Ascending aorta (tissue), 2 donors: ENCODE data around the gene SDK2. TPM values are rescaled to one million over a fixed set of nuclear protein-coding genes. Genes with fewer than 3 reads are reported as not detected.

Source experiments
- DNase-seq, 2 donors: peaks; one replicate each; pipeline ENCODE4 v3.0.0-alpha.2; 2019; ENCODE audit warnings: low spot score in 2 of 2
- H3K27ac ChIP-seq, 2 donors: fragments of 200-600 bp; sonication (generic); one replicate each; pipeline ENCODE4 v1.5.1; 2016 to 2017; ENCODE audit warnings: mild to moderate bottlenecking in 1 of 2
- H3K27me3 ChIP-seq: fragments of 200-600 bp; sonication (generic); one replicate; pipeline ENCODE4 v1.5.1; 2017
- H3K36me3 ChIP-seq, 2 donors: fragments of 200-600 bp; sonication (generic); one replicate each; pipeline ENCODE4 v1.5.1; 2016
- H3K4me1 ChIP-seq, 2 donors: fragments of 200-600 bp; sonication (generic); one replicate each; pipeline ENCODE4 v1.5.1; 2016 to 2017; ENCODE audit warnings: mild to moderate bottlenecking in 1 of 2
- H3K4me3 ChIP-seq, 2 donors: fragments of 200-600 bp; sonication (generic); one replicate each; pipeline ENCODE4 v1.5.1; 2016 to 2017; ENCODE audit warnings: mild to moderate bottlenecking in 1 of 2
- H3K9me3 ChIP-seq, 2 donors: fragments of 200-600 bp; sonication (generic); one replicate each; pipeline ENCODE4 v1.5.1; 2016
- intact Hi-C: fragments of 100-400 bp; cut with DNase I; formaldehyde crosslinking; loops from one replicate; pipeline ENCODE4 v1.15.1; 2023
- total RNA-seq: library from RNA; depleted of rRNA; stranded (reverse); fragments of >200 nt; gene quantifications from one replicate; pipeline ENCODE4 v1.1.0, GENCODE V29; 2016
- TF ChIP-seq, protein P1 (sequence below), 3 experiments: fragments of 200-600 bp in 2 of 3; fragments of 450-650 bp in 1 of 3; sonication (generic) in 2 of 3; IDR thresholded peaks; one replicate each; pipeline ENCODE4 v1.5.1; 2016 to 2019; ENCODE audit warnings: antibody characterized with exemption in 3 of 3, mild to moderate bottlenecking in 1 of 3, moderate library complexity in 1 of 3

The SDK2 gene
- total RNA-seq, 1 donor from 2014 or later: 8.1 TPM

DNA sequence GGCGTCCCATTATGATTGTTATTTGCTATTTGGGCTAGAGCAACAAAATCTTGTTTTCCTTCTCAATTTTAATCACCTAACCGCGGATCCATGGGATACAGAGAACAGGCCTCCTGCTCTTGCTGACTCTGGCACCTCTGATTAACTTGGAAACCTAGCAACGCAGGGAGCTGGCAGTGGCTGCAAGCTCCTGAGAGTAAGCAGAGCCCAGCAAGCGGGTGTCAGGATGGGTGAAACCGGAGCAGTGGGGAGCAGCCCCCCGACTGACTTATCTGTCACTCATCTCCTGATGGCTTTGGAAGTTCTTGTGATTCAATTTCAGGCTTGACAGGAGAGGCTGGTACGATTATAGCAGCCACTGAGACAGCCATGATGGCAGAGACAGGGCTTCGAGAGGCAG, 286.9 kb downstream of the SDK2 start:
- H3K4me3 ChIP-seq: no peak overlapping the region
- no peaks in the 10 kb centered on the region for H3K36me3 ChIP-seq
- no peaks in the 10 kb centered on the region for H3K9me3 ChIP-seq
- DNase-seq: no peak
- intact Hi-C loops: no loop called here
- H3K27me3 ChIP-seq: no peaks in the 10 kb centered on the region
- H3K4me1 ChIP-seq: no peaks in the 10 kb centered on the region
- TF ChIP-seq, protein P1, sequence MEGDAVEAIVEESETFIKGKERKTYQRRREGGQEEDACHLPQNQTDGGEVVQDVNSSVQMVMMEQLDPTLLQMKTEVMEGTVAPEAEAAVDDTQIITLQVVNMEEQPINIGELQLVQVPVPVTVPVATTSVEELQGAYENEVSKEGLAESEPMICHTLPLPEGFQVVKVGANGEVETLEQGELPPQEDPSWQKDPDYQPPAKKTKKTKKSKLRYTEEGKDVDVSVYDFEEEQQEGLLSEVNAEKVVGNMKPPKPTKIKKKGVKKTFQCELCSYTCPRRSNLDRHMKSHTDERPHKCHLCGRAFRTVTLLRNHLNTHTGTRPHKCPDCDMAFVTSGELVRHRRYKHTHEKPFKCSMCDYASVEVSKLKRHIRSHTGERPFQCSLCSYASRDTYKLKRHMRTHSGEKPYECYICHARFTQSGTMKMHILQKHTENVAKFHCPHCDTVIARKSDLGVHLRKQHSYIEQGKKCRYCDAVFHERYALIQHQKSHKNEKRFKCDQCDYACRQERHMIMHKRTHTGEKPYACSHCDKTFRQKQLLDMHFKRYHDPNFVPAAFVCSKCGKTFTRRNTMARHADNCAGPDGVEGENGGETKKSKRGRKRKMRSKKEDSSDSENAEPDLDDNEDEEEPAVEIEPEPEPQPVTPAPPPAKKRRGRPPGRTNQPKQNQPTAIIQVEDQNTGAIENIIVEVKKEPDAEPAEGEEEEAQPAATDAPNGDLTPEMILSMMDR (IDR thresholded peaks at IDR 0.05): no peak
- no peak overlapping the region for H3K27ac ChIP-seq

DNA sequence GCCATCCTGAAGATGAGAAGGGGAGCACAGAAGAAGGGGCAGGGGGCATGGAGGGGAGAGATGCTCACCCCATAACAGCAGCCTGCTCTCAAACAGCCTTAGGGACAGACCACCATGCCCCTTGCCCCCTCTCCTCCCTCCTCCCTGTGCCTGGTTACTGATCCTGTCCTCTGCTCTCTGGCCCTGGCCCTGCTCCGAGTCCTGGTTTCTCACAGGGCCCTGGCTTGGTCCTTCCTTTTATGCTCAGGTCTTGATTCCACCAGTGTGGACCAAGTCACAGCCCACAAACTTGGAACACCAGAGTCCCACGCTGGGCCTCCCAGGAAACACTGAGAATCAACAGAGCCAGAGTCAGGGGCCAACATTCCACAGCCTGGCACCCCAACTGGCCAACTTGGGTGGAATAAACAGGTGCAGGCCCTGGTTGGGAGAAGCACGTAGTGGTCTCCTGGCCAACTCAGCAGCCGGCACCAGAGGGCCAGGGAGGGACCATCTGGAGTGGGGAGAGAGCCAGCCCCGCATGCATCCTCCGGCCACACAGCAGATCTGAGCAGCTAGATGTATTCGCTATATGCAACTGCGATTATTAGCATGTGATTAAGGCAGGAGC, 287.6 kb downstream of the SDK2 start:
- no peaks in the 10 kb centered on the region for H3K36me3 ChIP-seq
- no peaks in the 10 kb centered on the region for H3K4me1 ChIP-seq
- TF ChIP-seq, protein P1 (IDR thresholded peaks at IDR 0.05): no peak
- intact Hi-C loops: no loop called here
- no peaks in the 10 kb centered on the region for H3K27me3 ChIP-seq
- no peaks in the 10 kb centered on the region for H3K9me3 ChIP-seq
- DNase-seq: no peak
- H3K27ac ChIP-seq: no peak overlapping the region
- no peak overlapping the region for H3K4me3 ChIP-seq

DNA sequence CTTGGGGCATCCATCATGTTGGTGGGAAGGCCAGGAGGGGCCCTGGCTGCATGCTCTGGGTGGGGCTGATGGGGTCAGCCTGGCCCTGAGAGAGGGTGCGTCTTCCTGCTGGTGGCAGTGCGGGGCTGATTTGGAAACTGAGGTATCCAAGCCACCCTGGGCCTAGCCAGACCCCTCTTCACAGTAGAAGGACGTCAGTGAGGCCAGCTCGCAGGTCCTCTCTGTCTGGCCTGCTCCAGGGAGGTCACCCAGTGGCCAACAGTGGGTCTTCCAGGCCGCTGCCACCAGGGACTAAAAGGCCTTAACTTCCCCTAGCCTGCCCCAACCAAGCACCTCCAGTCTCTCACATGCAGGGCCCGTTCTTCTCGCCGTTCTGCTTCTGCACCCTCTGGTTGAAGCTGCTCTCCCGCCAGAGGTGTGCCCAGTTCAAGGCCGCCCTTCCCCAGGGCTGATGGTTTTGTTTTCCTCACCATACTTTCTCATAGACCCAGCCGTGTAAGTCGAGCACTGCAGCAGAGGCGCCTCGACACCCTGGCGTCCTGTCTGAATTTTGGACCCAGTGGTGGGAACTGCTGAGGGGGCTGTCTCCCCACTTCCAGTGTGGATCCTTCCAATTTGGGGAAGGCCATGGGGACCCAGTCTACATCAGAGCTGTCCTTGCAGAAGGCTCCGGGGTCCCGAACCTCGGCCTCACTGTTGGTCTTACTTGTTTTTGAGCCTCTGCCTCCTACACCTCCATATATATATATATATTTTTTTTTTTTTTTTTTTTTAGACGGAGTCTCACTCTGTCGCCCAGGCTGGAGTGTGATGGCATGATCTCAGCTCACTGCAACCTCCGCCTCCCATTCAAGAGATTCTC, 289.6 kb downstream of the SDK2 start:
- no peak for DNase-seq
- TF ChIP-seq, protein P1 (IDR thresholded peaks at IDR 0.05): no peak
- Histone ChIP-seq H3K27ac (no peak overlapping the region), H3K4me3 (no peak overlapping the region), H3K4me1 (no peaks in the 10 kb centered on the region), H3K36me3 (no peaks in the 10 kb centered on the region), H3K9me3 (no peaks in the 10 kb centered on the region), H3K27me3 (no peaks in the 10 kb centered on the region)
- intact Hi-C loops: no loop called here

DNA sequence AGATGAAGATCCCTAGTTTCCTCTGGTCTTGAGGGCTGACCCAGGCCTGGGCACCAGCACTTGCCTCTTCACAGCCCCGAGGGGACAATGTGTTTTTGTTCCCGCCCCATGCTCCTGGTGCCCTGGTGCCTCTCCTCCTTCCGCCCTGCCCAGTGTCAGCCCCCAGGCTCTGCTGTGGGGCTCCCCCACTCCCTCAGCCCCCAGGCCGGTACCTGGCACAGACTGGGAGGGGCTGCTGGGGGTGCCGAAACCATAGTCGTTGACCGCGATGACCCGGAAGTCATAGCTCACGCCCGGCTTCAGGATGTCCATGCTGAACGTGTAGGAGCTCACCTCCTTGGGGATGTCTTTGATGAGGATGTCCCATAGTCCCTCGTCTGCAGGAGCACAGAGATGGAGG, 292.0 kb downstream of the SDK2 start:
- H3K27ac ChIP-seq: no peak overlapping the region
- H3K36me3 ChIP-seq: no peaks in the 10 kb centered on the region
- intact Hi-C loops: no loop called here
- no peak overlapping the region for H3K4me3 ChIP-seq
- no peak for DNase-seq
- TF ChIP-seq, protein P1 (IDR thresholded peaks at IDR 0.05): no peak
- no peaks in the 10 kb centered on the region for H3K9me3 ChIP-seq
- H3K27me3 ChIP-seq: no peaks in the 10 kb centered on the region
- no peaks in the 10 kb centered on the region for H3K4me1 ChIP-seq

DNA sequence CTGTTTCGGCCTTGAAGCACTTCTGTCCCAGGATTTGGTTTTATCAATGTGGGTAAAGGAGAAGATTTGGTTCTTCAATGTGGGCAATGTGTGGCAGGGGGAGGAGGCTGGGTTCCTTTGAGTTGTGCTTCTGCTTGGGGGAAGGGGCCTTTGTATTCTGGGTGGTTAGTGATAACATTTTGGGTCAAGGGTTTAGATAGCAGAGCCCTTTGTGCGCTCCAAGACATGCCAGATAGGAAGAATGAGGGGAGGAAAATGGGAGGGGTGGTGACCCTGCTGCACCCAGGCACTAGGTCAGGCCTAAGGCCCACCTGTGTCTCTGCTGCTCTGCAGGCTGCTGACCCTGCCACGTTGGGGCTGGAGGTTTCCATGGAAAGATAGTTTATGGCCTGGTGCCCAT, 292.5 kb downstream of the SDK2 start:
- Histone ChIP-seq H3K9me3 (no peaks in the 10 kb centered on the region), H3K4me1 (no peaks in the 10 kb centered on the region), H3K36me3 (no peaks in the 10 kb centered on the region), H3K4me3 (no peak overlapping the region), H3K27ac (no peak overlapping the region), H3K27me3 (no peaks in the 10 kb centered on the region)
- DNase-seq: no peak
- TF ChIP-seq, protein P1 (IDR thresholded peaks at IDR 0.05): no peak
- intact Hi-C loops: no loop called here
